HEK293 (cell line): Measurements from ENCODE around the gene IGF2R.

Experiments
- CTCF ChIP-seq: fragments of 450-650 bp; formaldehyde crosslinking; IDR thresholded peaks from 2 replicates; pipeline ENCODE4 v1.5.1; 2016; ENCODE audit warnings: missing biosample characterization, missing genetic modification characterization
- GLI4 ChIP-seq: fragments of 450-650 bp; formaldehyde crosslinking; IDR thresholded peaks from 2 replicates; pipeline ENCODE4 v1.5.1; 2016; ENCODE audit warnings: missing biosample characterization, missing genetic modification characterization
- ZNF121 ChIP-seq: fragments of 450-650 bp; formaldehyde crosslinking; IDR thresholded peaks from 2 replicates; pipeline ENCODE4 v1.5.1; 2016; ENCODE audit warnings: missing biosample characterization, missing genetic modification characterization
- ZNF155 ChIP-seq: fragments of 450-650 bp; formaldehyde crosslinking; IDR thresholded peaks from 2 replicates; pipeline ENCODE4 v1.5.1; 2016; ENCODE audit warnings: missing biosample characterization, missing genetic modification characterization

- TF ChIP-seq ZNF155 (tag by site-specific recombination): no peak
- no peak for TF ChIP-seq GLI4 (tag by site-specific recombination)
- TF ChIP-seq CTCF (tag by site-specific recombination): no peak
- TF ChIP-seq ZNF121 (tag by site-specific recombination): no peak
Observed at GRCh38 chr6:160103825-160104100, 134.9 kb downstream of the IGF2R start.
